Chondrocyte (in vitro differentiated cells): Measurements from ENCODE around the gene TAS2R39. TPM values are rescaled to one million over a fixed set of nuclear protein-coding genes. Genes with fewer than 3 reads are reported as not detected.
A peak's percentile ranks its signal among the peaks of the same experiment; 100 is the strongest.

Experiments used
- DNase-seq: peaks from one replicate; pipeline ENCODE4 v3.0.0; 2021; ENCODE audit warnings: mixed read lengths, low spot score
- H3K27ac Mint-ChIP-seq: one replicate; pipeline ENCODE4 v1.8.0; 2021; ENCODE audit warnings: mild to moderate bottlenecking, moderate library complexity, mixed read lengths; ENCODE audit not compliant: unreplicated experiment
- H3K27me3 Mint-ChIP-seq: 2 replicates; pipeline ENCODE4 v1.8.0; 2021; ENCODE audit warnings: low read depth, mixed read lengths
- H3K36me3 Mint-ChIP-seq: 2 replicates; pipeline ENCODE4 v1.8.0; 2021; ENCODE audit warnings: low read depth, mixed read lengths
- H3K4me1 Mint-ChIP-seq: 2 replicates; pipeline ENCODE4 v1.8.0; 2021; ENCODE audit warnings: low read depth, mild to moderate bottlenecking, mixed read lengths
- H3K4me3 Mint-ChIP-seq: one replicate; pipeline ENCODE4 v1.8.0; 2021; ENCODE audit warnings: mild to moderate bottlenecking, moderate library complexity, mixed read lengths; ENCODE audit not compliant: unreplicated experiment
- H3K9me3 Mint-ChIP-seq: 2 replicates; pipeline ENCODE4 v1.8.0; 2021; ENCODE audit warnings: low read depth, mixed read lengths
- total RNA-seq: library from RNA; stranded (reverse); gene quantifications from 3 replicates; pipeline ENCODE4 v1.2.1, GENCODE V29; 2021
- TF ChIP-seq, protein P1 (sequence below): fragments of 200-600 bp; sonication (generic); IDR thresholded peaks from 2 replicates; pipeline ENCODE4 v1.5.0; 2021; ENCODE audit warnings: antibody characterized with exemption, mild to moderate bottlenecking, moderate library complexity

Gene TAS2R39
- total RNA-seq, 1 donor from 2014 or later, result not detected

DNA sequence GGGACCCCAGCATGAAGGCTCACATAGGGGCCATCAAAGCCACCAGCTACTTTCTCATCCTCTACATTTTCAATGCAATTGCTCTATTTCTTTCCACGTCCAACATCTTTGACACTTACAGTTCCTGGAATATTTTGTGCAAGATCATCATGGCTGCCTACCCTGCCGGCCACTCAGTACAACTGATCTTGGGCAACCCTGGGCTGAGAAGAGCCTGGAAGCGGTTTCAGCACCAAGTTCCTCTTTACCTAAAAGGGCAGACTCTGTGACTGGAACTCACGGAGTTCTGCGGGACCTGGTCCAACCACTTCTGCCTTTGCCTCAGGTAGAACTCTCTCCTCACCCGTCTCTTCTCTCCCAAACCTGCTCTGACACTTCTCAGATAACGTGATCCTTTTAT, 39.6 kb downstream of the TAS2R39 start:
- DNase-seq, result no peak
- Mint-ChIP-seq H3K27ac (no peak overlapping the region), H3K27me3 (peaks cover 22% of the 10 kb centered on the region), H3K4me3 (no peak overlapping the region), H3K9me3 (no peaks in the 10 kb centered on the region), H3K36me3 (peaks cover 2% of the 10 kb centered on the region), H3K4me1 (peaks cover 5% of the 10 kb centered on the region)
- TF ChIP-seq, protein P1, sequence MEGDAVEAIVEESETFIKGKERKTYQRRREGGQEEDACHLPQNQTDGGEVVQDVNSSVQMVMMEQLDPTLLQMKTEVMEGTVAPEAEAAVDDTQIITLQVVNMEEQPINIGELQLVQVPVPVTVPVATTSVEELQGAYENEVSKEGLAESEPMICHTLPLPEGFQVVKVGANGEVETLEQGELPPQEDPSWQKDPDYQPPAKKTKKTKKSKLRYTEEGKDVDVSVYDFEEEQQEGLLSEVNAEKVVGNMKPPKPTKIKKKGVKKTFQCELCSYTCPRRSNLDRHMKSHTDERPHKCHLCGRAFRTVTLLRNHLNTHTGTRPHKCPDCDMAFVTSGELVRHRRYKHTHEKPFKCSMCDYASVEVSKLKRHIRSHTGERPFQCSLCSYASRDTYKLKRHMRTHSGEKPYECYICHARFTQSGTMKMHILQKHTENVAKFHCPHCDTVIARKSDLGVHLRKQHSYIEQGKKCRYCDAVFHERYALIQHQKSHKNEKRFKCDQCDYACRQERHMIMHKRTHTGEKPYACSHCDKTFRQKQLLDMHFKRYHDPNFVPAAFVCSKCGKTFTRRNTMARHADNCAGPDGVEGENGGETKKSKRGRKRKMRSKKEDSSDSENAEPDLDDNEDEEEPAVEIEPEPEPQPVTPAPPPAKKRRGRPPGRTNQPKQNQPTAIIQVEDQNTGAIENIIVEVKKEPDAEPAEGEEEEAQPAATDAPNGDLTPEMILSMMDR, result no peak

DNA sequence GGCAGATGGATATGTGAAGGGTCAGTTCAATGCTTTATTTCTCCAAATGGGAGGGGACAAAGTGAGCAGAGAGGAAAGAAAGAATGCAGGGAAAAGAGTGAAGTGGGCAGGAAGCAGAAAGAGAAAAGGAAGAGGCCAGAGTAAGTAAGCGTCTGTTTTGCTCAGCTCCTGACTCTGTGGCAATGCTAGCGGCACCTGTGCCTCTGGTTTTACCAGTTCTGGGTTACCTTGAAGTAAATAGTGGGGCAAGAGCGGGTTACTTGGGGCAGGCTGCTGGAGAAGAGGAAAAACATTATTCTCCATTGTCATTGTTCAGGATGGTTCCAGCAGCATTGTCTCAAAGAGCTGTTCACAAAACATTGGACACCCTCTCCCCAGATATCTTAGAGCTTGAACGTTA, 40.6 kb downstream of the TAS2R39 start:
- TF ChIP-seq, protein P1, result no peak
- H3K36me3 Mint-ChIP-seq, result peaks cover 2% of the 10 kb centered on the region
- no peak for DNase-seq
- no peak overlapping the region for H3K4me3 Mint-ChIP-seq
- H3K27ac Mint-ChIP-seq, result no peak overlapping the region
- H3K27me3 Mint-ChIP-seq, result peaks cover 22% of the 10 kb centered on the region
- peaks cover 15% of the 10 kb centered on the region for H3K4me1 Mint-ChIP-seq
- no peaks in the 10 kb centered on the region for H3K9me3 Mint-ChIP-seq

DNA sequence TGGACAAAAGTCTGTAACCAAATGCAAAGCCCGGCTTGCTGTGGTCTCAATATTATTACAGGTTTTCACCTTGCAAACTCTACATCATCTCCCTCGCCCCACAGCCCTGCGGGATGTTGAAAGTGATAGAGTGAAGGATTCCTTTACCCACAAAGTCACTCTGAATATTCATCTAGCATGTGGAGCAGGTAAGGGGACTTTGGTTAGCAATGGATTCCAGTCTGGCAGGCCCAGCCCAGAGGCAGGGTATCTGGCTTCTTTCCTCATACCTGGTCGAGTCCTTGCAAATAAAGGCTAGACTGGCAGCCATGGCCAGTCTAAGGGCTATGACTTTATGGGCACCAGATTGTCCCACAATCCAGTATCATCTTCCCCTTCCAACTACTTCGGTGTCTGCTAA, 41.8 kb downstream of the TAS2R39 start:
- DNase-seq, result no peak
- no peak overlapping the region for H3K4me3 Mint-ChIP-seq
- TF ChIP-seq, protein P1, result no peak
- H3K27me3 Mint-ChIP-seq, result peaks cover 18% of the 10 kb centered on the region
- H3K27ac Mint-ChIP-seq, result no peak overlapping the region
- H3K36me3 Mint-ChIP-seq, result peaks cover 2% of the 10 kb centered on the region
- peaks cover 22% of the 10 kb centered on the region for H3K4me1 Mint-ChIP-seq
- H3K9me3 Mint-ChIP-seq, result no peaks in the 10 kb centered on the region

DNA sequence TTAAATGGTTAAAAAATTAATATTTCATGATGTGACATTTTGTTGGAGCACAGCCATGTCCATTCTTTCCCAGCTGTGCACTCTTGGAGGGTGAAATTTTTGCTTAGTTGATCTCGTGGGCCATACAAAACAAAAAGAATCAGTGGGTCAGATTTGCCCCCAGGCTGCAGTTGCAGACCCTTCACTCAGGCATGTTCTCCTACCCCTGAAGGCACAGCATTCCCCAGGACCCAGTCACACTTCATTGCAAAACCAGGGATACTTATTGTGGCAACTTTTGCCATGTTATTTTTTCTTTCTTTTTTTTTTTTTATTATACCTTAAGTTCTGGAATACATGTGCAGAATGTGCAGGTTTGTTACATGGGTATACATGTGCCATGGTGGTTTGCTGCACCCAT, 44.6 kb downstream of the TAS2R39 start:
- TF ChIP-seq, protein P1, result no peak
- DNase-seq, result no peak
- peaks cover 14% of the 10 kb centered on the region for H3K27me3 Mint-ChIP-seq
- H3K4me3 Mint-ChIP-seq, result no peak overlapping the region
- H3K27ac Mint-ChIP-seq, result no peak overlapping the region
- H3K9me3 Mint-ChIP-seq, result peaks cover under 1% of the 10 kb centered on the region
- H3K4me1 Mint-ChIP-seq, result peaks cover 22% of the 10 kb centered on the region
- peaks cover 2% of the 10 kb centered on the region for H3K36me3 Mint-ChIP-seq

DNA sequence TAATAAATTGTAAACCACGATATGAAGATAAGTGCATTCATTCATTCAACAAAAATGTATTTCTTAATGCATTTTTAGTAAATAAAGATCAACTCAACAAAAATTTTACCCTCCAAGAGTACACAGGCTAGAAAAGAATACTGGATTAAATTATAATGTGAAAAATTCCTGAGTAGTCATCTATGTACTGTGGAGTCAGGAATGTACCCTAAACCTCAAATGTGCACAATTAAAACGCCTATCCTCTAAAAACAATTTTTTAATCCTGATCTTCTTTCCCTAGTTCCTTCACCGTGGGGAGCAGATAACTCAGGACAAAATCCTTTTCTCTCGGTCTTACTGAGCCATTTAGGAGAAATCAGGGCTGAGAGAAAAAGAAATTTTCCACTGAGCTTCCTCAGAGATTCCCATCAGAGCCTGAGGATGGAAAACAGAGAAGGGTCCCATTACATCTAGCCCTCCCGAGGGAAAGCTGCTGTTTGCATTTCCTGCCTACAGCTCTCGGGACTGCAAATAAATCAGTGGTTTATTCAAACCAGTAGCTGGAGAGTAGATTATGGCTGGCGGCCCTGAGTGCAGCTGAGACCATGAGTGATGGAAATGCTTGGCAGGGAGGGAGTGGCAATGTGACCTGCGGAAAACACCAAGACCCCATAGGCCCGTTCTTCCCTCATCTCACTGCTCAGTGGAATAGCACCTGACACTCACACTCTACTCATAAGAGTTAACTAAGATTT, 46.0 kb downstream of the TAS2R39 start:
- Mint-ChIP-seq H3K27ac (peak overlapping the region; percentile 1), H3K36me3 (peaks cover 2% of the 10 kb centered on the region), H3K9me3 (peaks cover 5% of the 10 kb centered on the region), H3K4me3 (no peak overlapping the region), H3K4me1 (peaks cover 22% of the 10 kb centered on the region), H3K27me3 (no peaks in the 10 kb centered on the region)
- TF ChIP-seq, protein P1, result no peak
- DNase-seq, result no peak
